Measurements from ENCODE around the gene QRICH2.
"Not testable (repeated sequence)": the region's sequence is repeated elsewhere in the genome, so short reads cannot be mapped to it uniquely, and the experiment has no call there.

Gene QRICH2

GRCh38 chr17:76270127-76270592 lies 37.9 kb downstream of the QRICH2 start:
- Histone ChIP-seq H3K9ac (ENCODE audit: low read depth, low read length) (no peak overlapping the region), H3K4me3 (ENCODE audit: low read length) (no peak overlapping the region), H3K27me3 (ENCODE audit: insufficient read depth, low read length) (no peaks in the 10 kb centered on the region), H3K27ac (ENCODE audit: low read depth, low read length) (no peak overlapping the region), H3K4me1 (ENCODE audit: insufficient read depth, low read length) (peaks cover 29% of the 10 kb centered on the region), H3K36me3 (ENCODE audit: insufficient read depth, low read length) (no peaks in the 10 kb centered on the region), H3K9me3 (ENCODE audit: insufficient read depth, low read depth, low read length) (no peaks in the 10 kb centered on the region)
- WGBS = 90% methylated on average over 24 of the region's 26 CpGs

DNA sequence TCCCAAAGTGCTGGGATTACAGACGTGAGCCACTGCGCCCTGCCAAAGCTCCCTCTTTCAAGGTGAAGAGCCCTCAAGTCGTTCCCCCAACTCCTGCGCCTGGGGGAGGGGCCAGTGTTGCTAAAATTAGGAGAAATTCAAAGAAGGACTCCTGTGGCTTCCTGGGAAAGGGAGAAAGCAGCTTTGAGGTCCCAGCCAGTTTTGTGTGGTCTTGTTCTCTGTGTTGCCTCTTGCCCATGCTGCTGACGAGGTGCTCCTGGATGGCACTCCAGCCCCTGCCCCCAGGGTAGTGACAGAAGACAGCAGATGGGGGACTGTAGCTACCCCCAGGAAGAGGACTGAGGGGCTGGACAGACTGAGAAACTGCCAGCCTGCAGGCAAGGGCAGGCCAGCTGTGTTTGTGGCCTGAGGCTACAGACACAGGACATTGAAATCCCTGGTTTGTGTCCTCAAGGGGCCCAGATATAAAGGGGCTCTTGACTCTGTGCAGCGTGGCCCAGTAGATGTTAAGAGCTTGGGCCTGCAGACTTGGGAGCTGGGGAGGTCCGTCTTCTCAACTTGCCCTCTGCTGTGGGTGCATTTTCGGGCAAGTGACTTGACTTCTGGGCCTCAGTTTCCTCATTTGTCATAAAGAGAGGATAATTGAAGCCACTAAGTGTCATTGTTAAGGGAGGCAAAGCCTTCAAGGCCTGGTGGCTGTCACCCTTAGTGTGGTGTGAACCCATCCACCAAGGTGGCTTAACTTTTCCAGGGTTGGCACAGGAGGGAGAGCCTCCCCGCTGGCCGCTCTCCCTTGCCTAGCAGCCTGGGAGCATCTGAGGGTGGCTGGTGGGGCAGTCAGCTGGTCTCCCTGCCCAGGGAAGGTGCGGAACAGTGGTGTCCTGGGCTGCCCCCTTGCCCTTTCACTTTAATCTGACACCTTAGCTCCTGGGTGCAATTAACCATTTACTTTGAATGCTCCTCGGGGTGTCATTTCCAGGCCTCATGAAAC lies 38.8 kb downstream of the QRICH2 start:
- H3K4me1 ChIP-seq (ENCODE audit: insufficient read depth, low read length) = peaks cover 33% of the 10 kb centered on the region
- 79% methylated on average over 12 of the region's 12 CpGs for WGBS
- 0 out of 2 replicates have a peak overlapping the region, but pooled peaks have one; percentile 12 for H3K9ac ChIP-seq (ENCODE audit: low read depth, low read length)
- H3K9me3 ChIP-seq (ENCODE audit: insufficient read depth, low read depth, low read length) = no peaks in the 10 kb centered on the region
- 0 out of 2 replicates have a peak overlapping the region, but pooled peaks have one; percentile 10 for H3K27ac ChIP-seq (ENCODE audit: low read depth, low read length)
- no peak overlapping the region for H3K4me3 ChIP-seq (ENCODE audit: low read length)
- no peaks in the 10 kb centered on the region for H3K27me3 ChIP-seq (ENCODE audit: insufficient read depth, low read length)
- no peaks in the 10 kb centered on the region for H3K36me3 ChIP-seq (ENCODE audit: insufficient read depth, low read length)

DNA sequence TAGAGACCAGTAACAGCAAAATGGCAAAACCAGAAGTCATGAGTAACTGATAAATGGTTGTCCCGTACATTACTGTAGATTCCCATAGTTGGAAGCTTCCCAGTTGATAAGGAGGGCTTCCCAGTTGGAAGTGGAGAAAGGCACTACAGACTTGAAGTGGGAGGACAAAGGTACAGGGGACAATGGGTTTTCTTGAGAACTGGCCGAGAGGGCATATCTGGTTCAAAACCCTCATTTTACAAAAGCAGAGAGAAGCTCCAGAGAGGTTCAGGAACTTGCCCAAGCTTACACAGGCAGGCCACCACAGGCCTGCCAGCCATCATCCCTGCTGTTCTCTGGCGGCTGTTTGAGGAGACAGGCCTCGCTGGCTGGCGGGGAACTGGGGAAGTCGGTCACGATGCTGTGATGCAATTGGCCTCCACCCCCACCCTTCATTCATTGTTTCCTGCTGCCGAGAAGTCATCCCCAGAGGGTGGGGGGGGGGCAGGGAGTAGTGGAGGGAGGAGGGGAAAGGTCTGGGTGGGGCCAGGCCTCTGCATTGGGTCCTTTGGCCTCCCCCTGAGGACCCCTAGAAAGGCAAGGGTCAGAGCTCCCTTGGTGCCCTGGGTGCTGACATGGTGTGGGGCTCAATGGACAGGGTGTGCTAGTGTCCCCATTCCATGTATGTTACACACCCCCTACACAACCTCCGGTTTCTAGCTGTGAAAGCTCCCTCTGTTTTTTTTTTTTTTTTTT lies 39.9 kb downstream of the QRICH2 start:
- Histone ChIP-seq H3K4me1 (ENCODE audit: insufficient read depth, low read length) (peaks cover 34% of the 10 kb centered on the region), H3K27ac (ENCODE audit: low read depth, low read length) (peak overlapping the region; percentile 53), H3K9me3 (ENCODE audit: insufficient read depth, low read depth, low read length) (no peaks in the 10 kb centered on the region), H3K9ac (ENCODE audit: low read depth, low read length) (peak overlapping the region; percentile 47), H3K27me3 (ENCODE audit: insufficient read depth, low read length) (no peaks in the 10 kb centered on the region), H3K4me3 (ENCODE audit: low read length) (no peak overlapping the region), H3K36me3 (ENCODE audit: insufficient read depth, low read length) (no peaks in the 10 kb centered on the region)
- 54% methylated on average over 5 of the region's 9 CpGs for WGBS

- not testable (repeated sequence) for H3K9me3 ChIP-seq (ENCODE audit: insufficient read depth, low read depth, low read length); H3K36me3 ChIP-seq (ENCODE audit: insufficient read depth, low read length); H3K4me3 ChIP-seq (ENCODE audit: low read length); H3K27me3 ChIP-seq (ENCODE audit: insufficient read depth, low read length)
- Histone ChIP-seq H3K27ac (ENCODE audit: low read depth, low read length) (peak overlapping the region; percentile 53), H3K4me1 (ENCODE audit: insufficient read depth, low read length) (peaks cover 34% of the 10 kb centered on the region), H3K9ac (ENCODE audit: low read depth, low read length) (peak overlapping the region; percentile 47; the same call in 1 of the 2 replicates)
- WGBS = 93% methylated on average over 13 of the region's 13 CpGs
These were observed 40.5 kb downstream of the QRICH2 start for GRCh38 chr17:76267581-76268001.

DNA sequence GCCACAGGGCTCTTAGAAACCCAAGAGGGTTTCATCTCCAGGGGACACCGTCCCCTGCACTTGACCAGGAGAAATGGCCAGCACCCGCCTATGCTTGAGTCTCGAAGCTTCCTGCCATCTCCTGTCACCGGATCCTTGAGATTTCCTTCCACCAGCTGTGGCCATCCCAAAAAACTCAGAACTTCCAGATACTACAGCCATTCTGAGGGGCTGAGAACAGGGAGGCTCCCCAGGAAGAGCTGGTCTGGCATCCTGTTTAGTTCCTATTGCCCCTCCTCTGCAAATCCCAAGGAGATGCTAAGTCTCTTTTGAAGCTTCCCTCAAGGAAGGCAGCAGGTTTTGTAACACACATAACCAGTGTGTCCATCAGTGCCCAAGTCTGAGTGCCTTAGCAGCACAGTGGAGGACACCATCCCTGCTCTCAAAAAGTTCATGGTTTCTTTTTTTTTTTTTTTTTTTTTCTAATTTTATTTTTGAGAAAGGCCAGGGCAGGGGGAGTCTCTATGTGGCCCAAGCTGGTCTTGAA lies 41.0 kb downstream of the QRICH2 start:
- Histone ChIP-seq H3K9ac (ENCODE audit: low read depth, low read length) (no peak overlapping the region), H3K9me3 (ENCODE audit: insufficient read depth, low read depth, low read length) (no peaks in the 10 kb centered on the region)
- 87% methylated on average over 4 of the region's 4 CpGs for WGBS

GRCh38 chr17:76266244-76266938 lies 41.7 kb downstream of the QRICH2 start:
- no peaks in the 10 kb centered on the region for H3K9me3 ChIP-seq (ENCODE audit: insufficient read depth, low read depth, low read length)
- H3K27me3 ChIP-seq (ENCODE audit: insufficient read depth, low read length) = no peaks in the 10 kb centered on the region
- peak overlapping the region; percentile 60 for H3K9ac ChIP-seq (ENCODE audit: low read depth, low read length)
- peak overlapping the region; percentile 21 for H3K27ac ChIP-seq (ENCODE audit: low read depth, low read length)
- peaks cover 33% of the 10 kb centered on the region for H3K4me1 ChIP-seq (ENCODE audit: insufficient read depth, low read length)
- 19% methylated on average over 6 of the region's 12 CpGs for WGBS
- H3K4me3 ChIP-seq (ENCODE audit: low read length) = peak overlapping the region; percentile 78
- no peaks in the 10 kb centered on the region for H3K36me3 ChIP-seq (ENCODE audit: insufficient read depth, low read length)

More for the DNA sequence above, 41.0 kb downstream of the QRICH2 start:
- Histone ChIP-seq H3K4me3 (ENCODE audit: low read length) (peak overlapping the region; percentile 78; the same call in 1 of the 2 replicates), H3K4me1 (ENCODE audit: insufficient read depth, low read length) (peaks cover 34% of the 10 kb centered on the region), H3K27me3 (ENCODE audit: insufficient read depth, low read length) (no peaks in the 10 kb centered on the region), H3K27ac (ENCODE audit: low read depth, low read length) (no peak overlapping the region; the same call in 1 of the 2 replicates), H3K36me3 (ENCODE audit: insufficient read depth, low read length) (no peaks in the 10 kb centered on the region)

DNA sequence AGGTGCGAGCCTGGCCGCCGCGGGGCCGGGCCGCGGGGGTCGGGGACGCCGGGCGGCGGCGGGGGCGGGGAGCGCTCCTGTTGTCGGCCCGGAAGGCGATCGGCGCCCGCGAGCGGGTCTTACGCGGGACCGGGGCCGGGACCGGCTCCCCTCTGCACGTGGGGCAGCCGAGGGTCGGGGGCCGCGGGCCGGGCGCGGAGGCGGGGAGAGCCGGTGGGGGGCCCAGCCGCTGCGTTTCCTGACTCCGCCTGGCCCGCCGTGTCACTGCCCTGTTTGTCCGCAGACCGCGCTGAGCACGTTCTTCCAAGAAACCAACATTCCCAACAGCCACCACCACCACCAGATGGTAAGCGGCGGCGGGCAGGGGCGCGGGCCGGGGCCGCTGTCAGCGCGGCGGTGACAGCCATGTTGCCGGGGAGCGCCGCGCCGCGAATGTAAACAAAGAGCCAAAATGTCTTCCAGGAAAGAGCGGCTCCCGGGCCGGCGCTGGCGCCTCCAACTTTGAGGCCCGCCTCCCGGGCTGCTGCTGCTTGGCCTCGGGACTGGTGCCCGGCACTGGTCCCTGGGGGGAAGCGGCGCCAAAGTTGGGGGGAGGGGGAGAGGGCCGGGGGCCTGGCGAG lies 42.3 kb downstream of the QRICH2 start:
- Histone ChIP-seq H3K4me3 (ENCODE audit: low read length) (peak overlapping the region; percentile 78), H3K36me3 (ENCODE audit: insufficient read depth, low read length) (no peaks in the 10 kb centered on the region), H3K27me3 (ENCODE audit: insufficient read depth, low read length) (no peaks in the 10 kb centered on the region), H3K9ac (ENCODE audit: low read depth, low read length) (peak overlapping the region; percentile 60), H3K27ac (ENCODE audit: low read depth, low read length) (peak overlapping the region; percentile 21; the same call in 1 of the 2 replicates), H3K9me3 (ENCODE audit: insufficient read depth, low read depth, low read length) (no peaks in the 10 kb centered on the region), H3K4me1 (ENCODE audit: insufficient read depth, low read length) (peaks cover 30% of the 10 kb centered on the region)
- WGBS = under 1% methylated on average over 76 of the region's 76 CpGs

DNA sequence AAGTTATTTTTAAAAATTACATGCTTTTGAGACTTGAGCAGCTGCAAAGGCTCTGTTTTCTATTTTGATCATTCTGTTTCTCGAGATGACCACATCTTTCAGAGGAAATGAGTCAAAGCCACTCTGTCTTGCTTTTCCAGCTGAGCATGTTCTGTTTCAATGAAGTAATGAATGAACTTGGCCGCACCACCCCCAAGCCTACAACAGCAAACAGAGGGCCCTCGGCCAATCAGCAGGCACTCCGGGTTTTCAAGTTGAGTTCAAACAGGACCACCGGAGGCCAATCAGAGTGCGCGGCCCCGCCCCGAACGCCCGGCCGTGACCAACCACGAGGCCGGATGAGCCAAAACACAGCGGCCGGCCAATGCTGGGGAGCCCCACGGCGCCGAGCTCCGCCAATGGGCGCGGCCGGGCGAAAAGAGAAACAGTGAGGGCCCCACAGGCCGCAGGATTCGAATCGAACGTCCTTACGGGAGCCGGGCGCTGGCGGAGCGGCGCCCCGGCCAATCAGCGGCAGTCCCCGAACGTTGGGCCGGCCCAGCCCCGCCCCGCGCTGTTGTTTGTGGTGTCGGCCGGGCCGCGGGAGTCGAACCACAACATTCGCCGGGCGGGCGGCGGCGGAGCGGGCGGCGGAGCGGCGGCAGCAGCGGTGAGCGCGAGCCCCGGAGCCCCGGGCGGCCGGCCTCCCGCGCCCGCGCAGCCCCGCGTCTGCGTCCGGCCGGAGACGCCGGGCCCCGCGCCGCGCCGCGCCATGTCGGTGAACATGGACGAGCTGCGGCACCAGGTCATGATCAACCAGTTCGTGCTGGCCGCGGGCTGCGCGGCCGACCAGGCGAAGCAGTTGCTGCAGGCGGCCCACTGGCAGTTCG lies 43.1 kb downstream of the QRICH2 start, which contains the start of gene UBALD2:
Gene UBALD2 (plus strand): TSS at position 594 of the 869 bp plus-strand sequence. CDS start 158 bp downstream, at position 752.
- no peaks in the 10 kb centered on the region for H3K9me3 ChIP-seq (ENCODE audit: insufficient read depth, low read depth, low read length)
- H3K36me3 ChIP-seq (ENCODE audit: insufficient read depth, low read length) = no peaks in the 10 kb centered on the region
- H3K27me3 ChIP-seq (ENCODE audit: insufficient read depth, low read length) = no peaks in the 10 kb centered on the region
- H3K4me3 ChIP-seq (ENCODE audit: low read length) = peak within 1 kb of the TSS; percentile 78
- peak within 1 kb of the TSS; percentile 21 for H3K27ac ChIP-seq (ENCODE audit: low read depth, low read length)
- WGBS = under 1% methylated on average over 94 of the region's 94 CpGs
- H3K4me1 ChIP-seq (ENCODE audit: insufficient read depth, low read length) = peaks cover 30% of the 10 kb centered on the region
- peak within 1 kb of the TSS; percentile 60 for H3K9ac ChIP-seq (ENCODE audit: low read depth, low read length)

GRCh38 chr17:76264425-76264754 lies 43.7 kb downstream of the QRICH2 start:
- H3K9me3 ChIP-seq (ENCODE audit: insufficient read depth, low read depth, low read length) = no peaks in the 10 kb centered on the region
- H3K27ac ChIP-seq (ENCODE audit: low read depth, low read length) = peak overlapping the region; percentile 7; the same call in 1 of the 2 replicates
- no peaks in the 10 kb centered on the region for H3K36me3 ChIP-seq (ENCODE audit: insufficient read depth, low read length)
- H3K27me3 ChIP-seq (ENCODE audit: insufficient read depth, low read length) = no peaks in the 10 kb centered on the region
- no peak overlapping the region for H3K9ac ChIP-seq (ENCODE audit: low read depth, low read length)
- H3K4me3 ChIP-seq (ENCODE audit: low read length) = peak overlapping the region; percentile 27
- peaks cover 30% of the 10 kb centered on the region for H3K4me1 ChIP-seq (ENCODE audit: insufficient read depth, low read length)
- WGBS = 78% methylated on average over 9 of the region's 9 CpGs
